HCT116 (cell line): ENCODE measurements around the gene QPCT. TPM values are rescaled to one million over a fixed set of nuclear protein-coding genes. Genes with fewer than 3 reads are reported as not detected.

Experiments used
- ATAC-seq: fragments of 200-7000 bp; cut with Tn5 transposase; 2 replicates; pipeline ENCODE4 v1.9.1; 2020; ENCODE audit warnings: mild to moderate bottlenecking, moderate library complexity
- BruUV-seq: library from RNA; stranded (reverse); fragments of 400-500 nt; replicated peaks from 2 replicates; lab custom pipeline; 2021; lab: Mats Ljungman, UMichigan
- CTCF ChIA-PET: fragments of 300-600 bp; sonication (Branson Sonifier 250); formaldehyde crosslinking; loops from one replicate; lab custom pipeline; 2021; ENCODE audit warnings: antibody characterized with exemption; lab: Charles Lee
- POLR2A ChIA-PET: fragments of 300-600, 350-600 bp; sonication (Branson Sonifier 250); formaldehyde crosslinking; loops from one replicate; lab custom pipeline; 2021; ENCODE audit warnings: antibody characterized with exemption; lab: Charles Lee
- RAD21 ChIA-PET, 2 experiments: fragments of 300-600 bp; sonication (Branson Sonifier 250); formaldehyde crosslinking; loops; one replicate each; lab custom pipeline; 2023; ENCODE audit warnings: low total read pairs in 2 of 2; ENCODE audit not compliant: uncharacterized antibody in 2 of 2, unreplicated experiment in 2 of 2, low non-redundant PET in 1 of 2; lab: Charles Lee
- DNase-seq: peaks from one replicate; pipeline ENCODE4 v3.0.0-alpha.2; 2010; ENCODE audit warnings: low read depth, low spot score
- H2AFZ ChIP-seq: fragments of 200-600 bp; shearing (Covaris generic), sonication (generic); 2 replicates; pipeline ENCODE4 v1.6.1; 2017; ENCODE audit warnings: low read depth, mixed run types, mixed read lengths, antibody characterized with exemption, low read length; ENCODE audit not compliant: poor library complexity, severe bottlenecking
- H3K27ac ChIP-seq: 2 replicates; pipeline ENCODE4 v1.5.1; 2012; ENCODE audit warnings: low read depth, low read length
- H3K27me3 ChIP-seq: fragments of 200-600 bp; sonication (generic); 2 replicates; pipeline ENCODE4 v1.6.1; 2016; ENCODE audit warnings: mixed run types, low read length, mixed read lengths; ENCODE audit not compliant: insufficient read depth
- H3K36me3 ChIP-seq, 2 experiments: fragments of 200-500 bp in 1 of 2; fragments of 200-600 bp in 1 of 2; sonication (Bioruptor generic) in 1 of 2; sonication (generic) in 1 of 2; 2 replicates each; pipeline versions ENCODE4 v1.5.1 to v1.6.1; 2014 to 2016; ENCODE audit warnings: low read length in 2 of 2, inconsistent platforms in 1 of 2, mixed read lengths in 1 of 2, mixed run types in 1 of 2; ENCODE audit not compliant: insufficient read depth in 2 of 2, control insufficient read depth in 1 of 2
- H3K4me1 ChIP-seq, 2 experiments: fragments of 200-600 bp in 1 of 2; sonication (generic) in 1 of 2; 2 replicates each; pipeline versions ENCODE4 v1.5.1 to v1.6.1; 2012 to 2017; ENCODE audit warnings: low read length in 2 of 2, inconsistent platforms in 1 of 2, mild to moderate bottlenecking in 1 of 2, mixed read lengths in 1 of 2, mixed run types in 1 of 2, moderate library complexity in 1 of 2; ENCODE audit not compliant: insufficient read depth in 2 of 2, control insufficient read depth in 1 of 2
- H3K4me2 ChIP-seq: fragments of 200-600 bp; sonication (generic); 2 replicates; pipeline ENCODE4 v1.6.1; 2017; ENCODE audit warnings: mixed run types, low read length, mixed read lengths
- H3K4me3 ChIP-seq, 2 experiments: fragments of 200-600 bp in 1 of 2; sonication (generic) in 1 of 2; replicated peaks in 1 of 2; 2 replicates each; pipeline ENCODE4 v1.5.1; 2011 to 2016; ENCODE audit warnings: low read length in 2 of 2, control low read depth in 1 of 2, low read depth in 1 of 2, mild to moderate bottlenecking in 1 of 2, mixed read lengths in 1 of 2, mixed run types in 1 of 2
- H3K79me2 ChIP-seq: fragments of 200-600 bp; sonication (generic); 2 replicates; pipeline ENCODE4 v1.6.1; 2017; ENCODE audit warnings: mild to moderate bottlenecking, mixed run types, low read length, moderate library complexity, mixed read lengths; ENCODE audit not compliant: insufficient read depth
- H3K9ac ChIP-seq: fragments of 200-600 bp; sonication (generic); 2 replicates; pipeline ENCODE4 v1.6.1; 2016; ENCODE audit warnings: low read length, mixed read lengths
- H3K9me2 ChIP-seq: fragments of 200-600 bp; sonication (generic), shearing (Covaris generic); 2 replicates; pipeline ENCODE4 v1.6.1; 2017; ENCODE audit warnings: mixed run types, mild to moderate bottlenecking, moderate library complexity; ENCODE audit not compliant: insufficient read depth
- H3K9me3 ChIP-seq, 2 experiments: fragments of 200-500 bp in 1 of 2; fragments of 200-600 bp in 1 of 2; sonication (Bioruptor generic) in 1 of 2; sonication (generic) in 1 of 2; 2 replicates each; pipeline ENCODE4 v1.6.1; 2014 to 2017; ENCODE audit warnings: low read length in 2 of 2, mixed read lengths in 2 of 2, inconsistent platforms in 1 of 2, low read depth in 1 of 2, mild to moderate bottlenecking in 1 of 2, mixed run types in 1 of 2, moderate library complexity in 1 of 2; ENCODE audit not compliant: control insufficient read depth in 1 of 2, insufficient read depth in 1 of 2
- H4K20me1 ChIP-seq: fragments of 200-600 bp; sonication (generic), shearing (Covaris generic); 2 replicates; pipeline ENCODE4 v1.6.1; 2017; ENCODE audit warnings: mixed run types, mild to moderate bottlenecking, moderate library complexity; ENCODE audit not compliant: insufficient read depth
- MAX ChIP-seq: IDR thresholded peaks from 2 replicates; pipeline ENCODE4 v1.6.1; 2012
- POLR2A ChIP-seq: IDR thresholded peaks from 2 replicates; pipeline ENCODE4 v1.7.0; 2011; ENCODE audit warnings: borderline replicate concordance; ENCODE audit not compliant: insufficient read depth, insufficient read length; ENCODE audit errors: extremely low read depth
- POLR2AphosphoS5 ChIP-seq: IDR thresholded peaks from 2 replicates; pipeline ENCODE4 v1.6.1; 2011; ENCODE audit warnings: mild to moderate bottlenecking, low read depth, low read length, moderate library complexity
- intact Hi-C: fragments of 100-400 bp; cut with micrococcal nuclease; formaldehyde crosslinking; loops from 2 replicates; pipeline ENCODE4 v1.10.0; 2022
- total RNA-seq: library from RNA; stranded (reverse); gene quantifications from one replicate; pipeline ENCODE4 v1.2.1, GENCODE V29; 2021; ENCODE audit not compliant: unreplicated experiment
- TF ChIP-seq, protein P1 (sequence below): IDR thresholded peaks from 2 replicates; pipeline ENCODE4 v1.6.1; 2011; ENCODE audit warnings: mild to moderate bottlenecking, low read length, moderate library complexity; ENCODE audit not compliant: insufficient replicate concordance; ENCODE audit errors: extremely low read depth

Gene QPCT
- total RNA-seq, 1 experiment from 2014 or later: not detected

GRCh38 chr2:37315364-37315763 is 29.1 kb upstream of the QPCT start:
- no peak overlapping the region for H3K27ac ChIP-seq
- no peak overlapping the region for H2AFZ ChIP-seq
- no TSS peak for BruUV-seq
- peaks cover 13% of the 10 kb centered on the region; the same call in 1 of the 2 replicates for H3K79me2 ChIP-seq
- H3K36me3 ChIP-seq: no peaks in the 10 kb centered on the region
- no peak for TF ChIP-seq MAX
- H3K4me1 ChIP-seq: 0 out of 4 replicates have a peak, but pooled peaks cover 0 to 1% of the 10 kb centered on the region in 2 experiments
- ATAC-seq: no peak
- ChIA-PET RAD21 (no interaction called here), POLR2A (no interaction called here), CTCF (no interaction called here)
- no peak overlapping the region for H3K4me3 ChIP-seq
- intact Hi-C loops: no loop called here
- H4K20me1 ChIP-seq: no peaks in the 10 kb centered on the region
- H3K9me3 ChIP-seq: no peaks in the 10 kb centered on the region
- H3K27me3 ChIP-seq: no peaks in the 10 kb centered on the region
- H3K9ac ChIP-seq: no peak overlapping the region
- DNase-seq: no peak
- no peaks in the 10 kb centered on the region for H3K9me2 ChIP-seq
- no peak overlapping the region for H3K4me2 ChIP-seq

DNA sequence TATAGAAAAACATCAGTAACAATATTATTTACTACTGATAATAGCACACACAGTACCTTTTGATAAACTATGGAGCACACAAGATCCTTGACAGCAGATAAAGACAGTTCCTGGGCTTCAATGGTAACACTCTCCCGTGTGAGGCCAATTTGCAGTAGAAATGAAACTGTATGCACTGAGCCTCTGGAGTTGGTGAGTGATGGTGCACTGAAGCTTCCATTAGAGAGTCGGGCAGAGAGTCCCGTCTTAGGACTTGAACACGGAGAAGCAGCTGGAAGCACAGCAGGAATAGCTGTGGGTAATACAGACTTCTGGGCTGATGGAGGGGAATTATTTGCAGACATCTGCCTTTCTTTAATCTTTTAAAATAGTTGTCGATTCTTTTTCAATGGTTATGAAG is 28.2 kb upstream of the QPCT start:
- Histone ChIP-seq H2AFZ (no peak overlapping the region), H3K9ac (no peak overlapping the region), H3K4me2 (no peak overlapping the region), H3K4me3 (no peak overlapping the region), H3K9me3 (no peaks in the 10 kb centered on the region), H4K20me1 (no peaks in the 10 kb centered on the region), H3K4me1 (no peaks in the 10 kb centered on the region), H3K36me3 (no peaks in the 10 kb centered on the region), H3K79me2 (peaks cover 13% of the 10 kb centered on the region; the same call in 1 of the 2 replicates), H3K9me2 (no peaks in the 10 kb centered on the region), H3K27me3 (no peaks in the 10 kb centered on the region), H3K27ac (no peak overlapping the region)
- ChIA-PET CTCF (no interaction called here), POLR2A (no interaction called here), RAD21 (no interaction called here)
- intact Hi-C loops: no loop called here
- no peak for TF ChIP-seq POLR2A
- TF ChIP-seq POLR2AphosphoS5: no peak
- TF ChIP-seq, protein P1, sequence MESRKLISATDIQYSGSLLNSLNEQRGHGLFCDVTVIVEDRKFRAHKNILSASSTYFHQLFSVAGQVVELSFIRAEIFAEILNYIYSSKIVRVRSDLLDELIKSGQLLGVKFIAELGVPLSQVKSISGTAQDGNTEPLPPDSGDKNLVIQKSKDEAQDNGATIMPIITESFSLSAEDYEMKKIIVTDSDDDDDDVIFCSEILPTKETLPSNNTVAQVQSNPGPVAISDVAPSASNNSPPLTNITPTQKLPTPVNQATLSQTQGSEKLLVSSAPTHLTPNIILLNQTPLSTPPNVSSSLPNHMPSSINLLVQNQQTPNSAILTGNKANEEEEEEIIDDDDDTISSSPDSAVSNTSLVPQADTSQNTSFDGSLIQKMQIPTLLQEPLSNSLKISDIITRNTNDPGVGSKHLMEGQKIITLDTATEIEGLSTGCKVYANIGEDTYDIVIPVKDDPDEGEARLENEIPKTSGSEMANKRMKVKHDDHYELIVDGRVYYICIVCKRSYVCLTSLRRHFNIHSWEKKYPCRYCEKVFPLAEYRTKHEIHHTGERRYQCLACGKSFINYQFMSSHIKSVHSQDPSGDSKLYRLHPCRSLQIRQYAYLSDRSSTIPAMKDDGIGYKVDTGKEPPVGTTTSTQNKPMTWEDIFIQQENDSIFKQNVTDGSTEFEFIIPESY: no peak
- ATAC-seq (no peak), DNase-seq (no peak)
- no TSS peak for BruUV-seq
